Measurements from ENCODE around the gene MCOLN2. TPM values are rescaled to one million over a fixed set of nuclear protein-coding genes. Genes with fewer than 3 reads are reported as not detected.

Gene MCOLN2
- total RNA-seq, 1 donor from 2014 or later = 1.6 TPM

DNA sequence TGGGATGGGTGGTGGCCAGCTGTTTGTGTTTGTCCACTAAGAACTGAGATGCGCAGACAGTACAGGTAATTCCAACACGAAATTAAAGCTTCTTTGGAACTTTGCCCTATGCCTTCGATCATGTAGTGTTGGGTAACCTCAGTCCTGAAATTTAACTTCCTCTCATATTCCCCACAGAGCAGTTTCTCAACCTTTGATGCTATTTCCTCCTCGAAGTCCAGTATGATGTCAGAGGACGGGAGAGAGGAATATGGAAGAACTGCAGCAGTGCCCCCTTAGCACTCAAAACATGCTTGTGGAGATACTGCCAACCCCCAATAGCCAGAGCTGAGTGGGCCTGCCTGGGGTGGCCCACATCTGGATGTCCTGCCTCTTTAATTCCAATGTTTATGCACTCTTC lies 107.5 kb downstream of the MCOLN2 start:
- peaks cover 35% of the 10 kb centered on the region for H3K27me3 Mint-ChIP-seq (ENCODE audit: low read depth, unreplicated experiment)
- Histone ChIP-seq H3K4me2 (ENCODE audit: low read length) (no peak overlapping the region), H3K27me3 (ENCODE audit: insufficient read depth, low read length) (peaks cover 24% of the 10 kb centered on the region), H3K9ac (ENCODE audit: low read length) (no peak overlapping the region), H3K4me3 (ENCODE audit: insufficient read depth, low read depth, low read length) (no peak overlapping the region), H3K9me3 (ENCODE audit: insufficient read depth, low read depth, low read length) (no peaks in the 10 kb centered on the region), H2AFZ (ENCODE audit: low read depth, low read length) (no peak overlapping the region), H3K79me2 (ENCODE audit: insufficient read depth, low read length) (no peaks in the 10 kb centered on the region), H3K4me1 (ENCODE audit: insufficient read depth, low read length) (peaks cover 6% of the 10 kb centered on the region), H4K20me1 (ENCODE audit: insufficient read depth, low read length) (no peaks in the 10 kb centered on the region), H3K36me3 (ENCODE audit: insufficient read depth, low read length) (no peaks in the 10 kb centered on the region), H3K27ac (ENCODE audit: low read depth, low read length) (no peak overlapping the region)
- H3K27ac Mint-ChIP-seq (ENCODE audit: unreplicated experiment) = no peak overlapping the region
- H3K9me3 Mint-ChIP-seq (ENCODE audit: unreplicated experiment) = no peaks in the 10 kb centered on the region
- peaks cover 4% of the 10 kb centered on the region for H3K36me3 Mint-ChIP-seq (ENCODE audit: low read depth, unreplicated experiment)
- peaks cover 8% of the 10 kb centered on the region for H3K4me1 Mint-ChIP-seq (ENCODE audit: low read depth, unreplicated experiment)
- TF ChIP-seq, protein P1, sequence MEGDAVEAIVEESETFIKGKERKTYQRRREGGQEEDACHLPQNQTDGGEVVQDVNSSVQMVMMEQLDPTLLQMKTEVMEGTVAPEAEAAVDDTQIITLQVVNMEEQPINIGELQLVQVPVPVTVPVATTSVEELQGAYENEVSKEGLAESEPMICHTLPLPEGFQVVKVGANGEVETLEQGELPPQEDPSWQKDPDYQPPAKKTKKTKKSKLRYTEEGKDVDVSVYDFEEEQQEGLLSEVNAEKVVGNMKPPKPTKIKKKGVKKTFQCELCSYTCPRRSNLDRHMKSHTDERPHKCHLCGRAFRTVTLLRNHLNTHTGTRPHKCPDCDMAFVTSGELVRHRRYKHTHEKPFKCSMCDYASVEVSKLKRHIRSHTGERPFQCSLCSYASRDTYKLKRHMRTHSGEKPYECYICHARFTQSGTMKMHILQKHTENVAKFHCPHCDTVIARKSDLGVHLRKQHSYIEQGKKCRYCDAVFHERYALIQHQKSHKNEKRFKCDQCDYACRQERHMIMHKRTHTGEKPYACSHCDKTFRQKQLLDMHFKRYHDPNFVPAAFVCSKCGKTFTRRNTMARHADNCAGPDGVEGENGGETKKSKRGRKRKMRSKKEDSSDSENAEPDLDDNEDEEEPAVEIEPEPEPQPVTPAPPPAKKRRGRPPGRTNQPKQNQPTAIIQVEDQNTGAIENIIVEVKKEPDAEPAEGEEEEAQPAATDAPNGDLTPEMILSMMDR (IDR thresholded peaks at IDR 0.05; ENCODE audit: insufficient read depth, low read depth, low read length) = no peak
- no peak for TF ChIP-seq EZH2 (IDR thresholded peaks at IDR 0.05; ENCODE audit: insufficient read depth, low read length)
- H3K4me3 Mint-ChIP-seq (ENCODE audit: unreplicated experiment) = no peak overlapping the region
- DNase-seq (ENCODE audit: low read depth) = no peak
- FAIRE-seq = no peak

DNA sequence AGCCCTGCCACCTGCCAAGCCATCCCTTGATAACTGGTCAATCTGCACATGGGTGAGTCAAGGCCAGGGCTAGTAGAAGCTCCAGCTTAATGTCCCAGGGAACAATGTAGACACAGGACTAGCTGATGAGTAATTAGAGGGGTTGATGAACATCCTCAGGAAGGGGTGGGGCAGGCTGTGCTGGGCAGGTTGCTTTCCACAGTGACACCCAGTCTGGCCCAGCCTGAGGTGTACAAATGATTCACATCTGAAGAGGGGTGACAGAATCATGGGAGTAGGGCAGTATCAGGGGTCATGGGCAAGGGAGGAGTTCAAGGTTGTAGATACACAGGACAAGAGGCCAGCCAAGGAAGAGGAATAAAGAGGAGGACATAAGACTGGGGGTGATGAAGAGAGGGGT lies 108.2 kb downstream of the MCOLN2 start:
- Mint-ChIP-seq H3K36me3 (ENCODE audit: low read depth, unreplicated experiment) (peaks cover 4% of the 10 kb centered on the region), H3K9me3 (ENCODE audit: unreplicated experiment) (no peaks in the 10 kb centered on the region), H3K4me3 (ENCODE audit: unreplicated experiment) (no peak overlapping the region), H3K27ac (ENCODE audit: unreplicated experiment) (no peak overlapping the region), H3K4me1 (ENCODE audit: low read depth, unreplicated experiment) (peaks cover 8% of the 10 kb centered on the region), H3K27me3 (ENCODE audit: low read depth, unreplicated experiment) (peaks cover 28% of the 10 kb centered on the region)
- Histone ChIP-seq H3K36me3 (ENCODE audit: insufficient read depth, low read length) (no peaks in the 10 kb centered on the region), H3K79me2 (ENCODE audit: insufficient read depth, low read length) (no peaks in the 10 kb centered on the region), H3K4me3 (ENCODE audit: insufficient read depth, low read depth, low read length) (no peak overlapping the region), H3K4me1 (ENCODE audit: insufficient read depth, low read length) (peaks cover 6% of the 10 kb centered on the region), H3K9me3 (ENCODE audit: insufficient read depth, low read depth, low read length) (no peaks in the 10 kb centered on the region), H2AFZ (ENCODE audit: low read depth, low read length) (no peak overlapping the region), H3K4me2 (ENCODE audit: low read length) (no peak overlapping the region), H3K27ac (ENCODE audit: low read depth, low read length) (no peak overlapping the region), H3K9ac (ENCODE audit: low read length) (no peak overlapping the region), H4K20me1 (ENCODE audit: insufficient read depth, low read length) (no peaks in the 10 kb centered on the region), H3K27me3 (ENCODE audit: insufficient read depth, low read length) (peaks cover 18% of the 10 kb centered on the region)
- TF ChIP-seq, protein P1 (IDR thresholded peaks at IDR 0.05; ENCODE audit: insufficient read depth, low read depth, low read length) = no peak
- no peak for TF ChIP-seq EZH2 (IDR thresholded peaks at IDR 0.05; ENCODE audit: insufficient read depth, low read length)
- DNase-seq (ENCODE audit: low read depth) = no peak
- no peak for FAIRE-seq

DNA sequence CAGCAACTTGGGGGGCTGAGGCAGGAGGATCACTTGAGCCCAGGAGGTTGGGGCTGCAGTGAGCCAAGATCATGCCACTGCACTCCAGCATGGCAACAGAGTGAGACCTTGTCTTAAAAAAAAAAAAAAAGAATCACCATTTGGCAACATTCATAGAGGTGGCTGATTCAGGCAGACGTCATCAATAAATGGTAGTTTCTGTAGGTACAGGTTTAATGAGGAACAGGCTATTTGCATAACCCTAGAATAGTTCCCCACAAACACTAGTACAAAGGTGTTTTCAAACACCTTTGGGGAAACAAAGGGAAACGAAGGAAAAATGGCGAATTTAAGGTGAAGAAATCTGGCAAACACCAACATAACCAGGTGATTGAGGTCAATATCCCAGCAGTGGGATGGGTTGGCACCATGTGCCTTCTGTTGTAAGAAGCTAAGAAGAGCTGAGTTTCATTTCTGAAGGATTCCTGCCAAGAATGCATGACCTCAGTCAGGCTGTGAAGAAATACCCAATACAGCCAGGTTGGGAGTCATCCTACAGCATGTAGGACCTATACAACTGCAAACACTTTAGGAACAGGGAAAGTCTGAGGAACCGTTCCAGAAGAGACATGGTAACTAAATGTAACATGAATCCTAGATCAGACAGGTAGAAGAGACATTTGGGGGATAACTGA lies 109.5 kb downstream of the MCOLN2 start:
- peaks cover 20% of the 10 kb centered on the region for H3K27me3 Mint-ChIP-seq (ENCODE audit: low read depth, unreplicated experiment)
- no peak for TF ChIP-seq EZH2 (IDR thresholded peaks at IDR 0.05; ENCODE audit: insufficient read depth, low read length)
- TF ChIP-seq, protein P1 (IDR thresholded peaks at IDR 0.05; ENCODE audit: insufficient read depth, low read depth, low read length) = no peak
- H3K27ac Mint-ChIP-seq (ENCODE audit: unreplicated experiment) = no peak overlapping the region
- Histone ChIP-seq H3K9me3 (ENCODE audit: insufficient read depth, low read depth, low read length) (no peaks in the 10 kb centered on the region), H3K27me3 (ENCODE audit: insufficient read depth, low read length) (peaks cover 8% of the 10 kb centered on the region), H3K9ac (ENCODE audit: low read length) (no peak overlapping the region), H3K4me1 (ENCODE audit: insufficient read depth, low read length) (peaks cover under 1% of the 10 kb centered on the region), H3K4me3 (ENCODE audit: insufficient read depth, low read depth, low read length) (no peak overlapping the region), H3K4me2 (ENCODE audit: low read length) (no peak overlapping the region), H3K79me2 (ENCODE audit: insufficient read depth, low read length) (no peaks in the 10 kb centered on the region), H3K36me3 (ENCODE audit: insufficient read depth, low read length) (no peaks in the 10 kb centered on the region), H4K20me1 (ENCODE audit: insufficient read depth, low read length) (no peaks in the 10 kb centered on the region), H3K27ac (ENCODE audit: low read depth, low read length) (no peak overlapping the region), H2AFZ (ENCODE audit: low read depth, low read length) (no peak overlapping the region)
- no peak for DNase-seq (ENCODE audit: low read depth)
- H3K4me3 Mint-ChIP-seq (ENCODE audit: unreplicated experiment) = no peak overlapping the region
- no peaks in the 10 kb centered on the region for H3K9me3 Mint-ChIP-seq (ENCODE audit: unreplicated experiment)
- peaks cover 12% of the 10 kb centered on the region for H3K4me1 Mint-ChIP-seq (ENCODE audit: low read depth, unreplicated experiment)
- no peak for FAIRE-seq
- H3K36me3 Mint-ChIP-seq (ENCODE audit: low read depth, unreplicated experiment) = no peaks in the 10 kb centered on the region

All from astrocyte (in vitro differentiated cells and primary cell).